Measurements from ENCODE around the gene CCDC149. TPM values are rescaled to one million over a fixed set of nuclear protein-coding genes. Genes with fewer than 3 reads are reported as not detected.
A peak's percentile ranks its signal among the peaks of the same experiment; 100 is the strongest.

The CCDC149 gene
- total RNA-seq, 2 donors from 2014 or later, result 14.9 to 19.5 TPM

GRCh38 chr4:24886596-24886995 is 26.2 kb downstream of the CCDC149 start:
- intact Hi-C loops (cut with DNase I), result no loop called here
- DNase-seq (no peak), ATAC-seq (no peak)

- intact Hi-C loops (cut with DNase I), result no loop called here
- ATAC-seq, result peak; percentile 18 to 61
- DNase-seq, result no peak
Observed at GRCh38 chr4:24885342-24885741, 27.5 kb downstream of the CCDC149 start.

GRCh38 chr4:24884902-24885301 is 27.9 kb downstream of the CCDC149 start:
- DNase-seq (no peak), ATAC-seq (peak; percentile 16 to 70)
- intact Hi-C loops (cut with DNase I), result no loop called here

- ATAC-seq (no peak), DNase-seq (no peak)
- intact Hi-C loops (cut with DNase I), result no loop called here
Observed at GRCh38 chr4:24881508-24882196, 31.2 kb downstream of the CCDC149 start.

- ATAC-seq (no peak), DNase-seq (no peak)
- intact Hi-C loops (cut with DNase I), result no loop called here
Observed at GRCh38 chr4:24880186-24880585, 32.7 kb downstream of the CCDC149 start.

GRCh38 chr4:24878636-24879016 is 34.2 kb downstream of the CCDC149 start:
- ATAC-seq, result no peak
- intact Hi-C loops (cut with DNase I), result no loop called here

GRCh38 chr4:24877868-24878635 is 34.8 kb downstream of the CCDC149 start:
- intact Hi-C loops (cut with DNase I), result no loop called here
- DNase-seq (no peak), ATAC-seq (peak in 1 of 2 donors; percentile 53)

More at GRCh38 chr4:24878636-24879016, 34.2 kb downstream of the CCDC149 start:
- no peak for DNase-seq

- intact Hi-C loops (cut with DNase I), result no loop called here
- DNase-seq, result no peak
- ATAC-seq, result no peak
Observed at GRCh38 chr4:24876431-24876830, 36.4 kb downstream of the CCDC149 start.

- intact Hi-C loops (cut with DNase I), result no loop called here
- ATAC-seq (no peak), DNase-seq (no peak)
Observed at GRCh38 chr4:24872720-24873119, 40.1 kb downstream of the CCDC149 start.

GRCh38 chr4:24871210-24871609 is 41.6 kb downstream of the CCDC149 start:
- intact Hi-C loops (cut with DNase I), result no loop called here
- no peak for ATAC-seq
- DNase-seq, result no peak

GRCh38 chr4:24867766-24868296 is 45.0 kb downstream of the CCDC149 start:
- DNase-seq, result no peak
- no peak for ATAC-seq
- intact Hi-C loops (cut with DNase I), result no loop called here

GRCh38 chr4:24867251-24867650 is 45.6 kb downstream of the CCDC149 start:
- DNase-seq, result no peak
- intact Hi-C loops (cut with DNase I), result no loop called here

GRCh38 chr4:24865401-24865800 is 47.4 kb downstream of the CCDC149 start:
- intact Hi-C loops (cut with DNase I), result no loop called here
- no peak for ATAC-seq
- DNase-seq, result no peak

More at GRCh38 chr4:24867251-24867650, 45.6 kb downstream of the CCDC149 start:
- ATAC-seq, result no peak

- intact Hi-C loops (cut with DNase I), result no loop called here
- DNase-seq (no peak), ATAC-seq (no peak)
Observed at GRCh38 chr4:24863799-24864198, 49.0 kb downstream of the CCDC149 start.

GRCh38 chr4:24862073-24862751 is 50.6 kb downstream of the CCDC149 start:
- no peak for ATAC-seq
- intact Hi-C loops (cut with DNase I), result no loop called here
- DNase-seq, result no peak

- peak in 1 of 2 donors; percentile 41 for ATAC-seq
- intact Hi-C loops (cut with DNase I), result no loop called here
- no peak for DNase-seq
Observed at GRCh38 chr4:24858550-24858949, 54.3 kb downstream of the CCDC149 start.

GRCh38 chr4:24858026-24858425 is 54.8 kb downstream of the CCDC149 start:
- peak; percentile 63 to 93 for ATAC-seq
- intact Hi-C loops (cut with DNase I), result no loop called here

GRCh38 chr4:24856586-24856985 is 56.3 kb downstream of the CCDC149 start:
- no peak for DNase-seq
- intact Hi-C loops (cut with DNase I), result no loop called here
- no peak for ATAC-seq

More at GRCh38 chr4:24858026-24858425, 54.8 kb downstream of the CCDC149 start:
- no peak for DNase-seq

- no peak for ATAC-seq
- intact Hi-C loops (cut with DNase I), result no loop called here
- DNase-seq, result no peak
Observed at GRCh38 chr4:24855741-24856140, 57.1 kb downstream of the CCDC149 start.

GRCh38 chr4:24853142-24853541 is 59.7 kb downstream of the CCDC149 start:
- ATAC-seq (no peak), DNase-seq (no peak)
- intact Hi-C loops (cut with DNase I), result no loop called here
